Right lobe of liver (tissue), 6 donors: Measurements from ENCODE around the gene TAOK1. TPM values are rescaled to one million over a fixed set of nuclear protein-coding genes. Genes with fewer than 3 reads are reported as not detected.

Experiments used
- ATAC-seq, 4 donors: fragments of 200-7000 bp; cut with Tn5 transposase; one replicate each; pipeline ENCODE4 v1.9.1; 2020; ENCODE audit warnings: mild to moderate bottlenecking in 4 of 4, moderate library complexity in 4 of 4
- DNase-seq, 3 donors: peaks; one replicate each; pipeline ENCODE4 v3.0.0-alpha.2; 2020
- H3K27ac ChIP-seq, 3 donors: fragments of 200-600 bp; one replicate each; pipeline ENCODE4 v1.8.0; 2022
- H3K27me3 ChIP-seq, 2 donors: fragments of 200-600 bp; one replicate each; pipeline ENCODE4 v1.8.0; 2022
- H3K36me3 ChIP-seq, 4 donors: fragments of 200-600 bp; sonication (generic) in 1 of 4; one replicate each; pipeline versions ENCODE4 v1.5.1 to v1.8.0; 2017 to 2022; ENCODE audit warnings: control low read depth in 1 of 4
- H3K4me1 ChIP-seq, 4 donors: fragments of 200-600 bp; sonication (generic) in 1 of 4; one replicate each; pipeline versions ENCODE4 v1.5.1 to v1.8.0; 2017 to 2022; ENCODE audit warnings: control low read depth in 1 of 4
- H3K4me3 ChIP-seq, 3 donors: fragments of 200-600 bp; one replicate each; pipeline ENCODE4 v1.8.0; 2022
- H3K9me3 ChIP-seq, 4 donors: fragments of 200-600 bp; sonication (generic) in 1 of 4; one replicate each; pipeline versions ENCODE4 v1.5.1 to v1.8.0; 2017 to 2022; ENCODE audit warnings: control low read depth in 1 of 4
- CTCF ChIP-seq, 4 donors: fragments of 200-600 bp in 3 of 4; fragments of 450-650 bp in 1 of 4; IDR thresholded peaks; one replicate each; pipeline versions ENCODE4 v1.5.1 to v1.8.0; 2016 to 2022; ENCODE audit warnings: antibody characterized with exemption in 4 of 4, mild to moderate bottlenecking in 2 of 4
- POLR2A ChIP-seq: fragments of 450-650 bp; IDR thresholded peaks from one replicate; pipeline ENCODE4 v1.6.1; 2017; ENCODE audit warnings: antibody characterized with exemption, mild to moderate bottlenecking
- WGBS: methylation state at CpG from one replicate; pipeline ENCODE4 v1.1.6; 2018; ENCODE audit warnings: low coverage, low lambda C conversion rate; ENCODE audit not compliant: insufficient coverage; ENCODE audit errors: missing lambda C conversion rate; 5-methylcytosine and 5-hydroxymethylcytosine counted together
- intact Hi-C, 2 donors: fragments of 100-400 bp; cut with DNase I; formaldehyde crosslinking; loops; one replicate each; pipeline versions ENCODE4 v1.11.2 to v1.14.1; 2022
- total RNA-seq, 6 experiments: library from RNA; depleted of rRNA in 2 of 6; stranded (reverse); fragments of >200 nt in 2 of 6; fragmentation: NEBNext Ultra II Directional in 3 of 6; extraction: Animal tissue kit (Norgen Biotek cat#: 25700) in 3 of 6; gene quantifications; one replicate each; pipeline versions ENCODE4 v1.1.0 to v1.2.4, GENCODE V29; 2016 to 2023
- donor health status: DM: no; HTN: yes; CAD: no.
- donor health status: DM: no; HTN: no; CAD: no.
- donor health status: DM: no; HTN: no; CAD: no.
- donor health status: DM: no; HTN: yes; CAD: no.
- donor health status: DM: no; HTN: yes; CAD: no.

Gene TAOK1
- total RNA-seq, 6 experiments from 2014 or later = 17.1 to 37.1 (median 21.1) TPM

GRCh38 chr17:29583324-29584248, 193.4 kb downstream of the TAOK1 start:
- H3K27ac ChIP-seq = no peak overlapping the region
- H3K4me1 ChIP-seq = peaks cover 0 to 8% (median 3%) of the 10 kb centered on the region in 4 donors
- WGBS = 67% methylated on average over 1 of the region's 16 CpGs
- intact Hi-C loops = no loop called here
- H3K36me3 ChIP-seq = peaks cover 0 to 5% (median 0%) of the 10 kb centered on the region in 4 donors
- no peak overlapping the region for H3K4me3 ChIP-seq
- TF ChIP-seq CTCF (IDR thresholded peaks at IDR 0.05) = no peak
- no peak for TF ChIP-seq POLR2A
- peak in 1 of 3 donors; percentile 45 for DNase-seq
- ATAC-seq = no peak
- H3K9me3 ChIP-seq = no peaks in the 10 kb centered on the region
- no peaks in the 10 kb centered on the region for H3K27me3 ChIP-seq

GRCh38 chr17:29584452-29585079, 194.4 kb downstream of the TAOK1 start:
- Histone ChIP-seq H3K36me3 (peaks cover 0 to 1% (median 0%) of the 10 kb centered on the region in 4 donors), H3K27me3 (no peaks in the 10 kb centered on the region), H3K9me3 (no peaks in the 10 kb centered on the region), H3K4me3 (no peak overlapping the region), H3K4me1 (peaks cover 0 to 8% (median 3%) of the 10 kb centered on the region in 4 donors), H3K27ac (no peak overlapping the region)
- peak in 1 of 3 donors; percentile 40 for DNase-seq
- intact Hi-C loops = no loop called here
- ATAC-seq = no peak
- 53% methylated on average over 4 of the region's 12 CpGs for WGBS
- TF ChIP-seq CTCF (IDR thresholded peaks at IDR 0.05) (no peak), POLR2A (no peak)

- TF ChIP-seq CTCF (IDR thresholded peaks at IDR 0.05) (peak in 1 of 4 donors; percentile 15), POLR2A (no peak)
- peak in 1 of 3 donors; percentile 45 for DNase-seq
- WGBS = 45% methylated on average over 2 of the region's 8 CpGs
- no peak overlapping the region for H3K27ac ChIP-seq
- no peaks in the 10 kb centered on the region for H3K27me3 ChIP-seq
- H3K36me3 ChIP-seq = no peaks in the 10 kb centered on the region
- intact Hi-C loops = no loop called here
- ATAC-seq = no peak
- no peaks in the 10 kb centered on the region for H3K9me3 ChIP-seq
- H3K4me3 ChIP-seq = no peak overlapping the region
- peaks cover 0 to 14% (median 6%) of the 10 kb centered on the region in 4 donors for H3K4me1 ChIP-seq
Measured at GRCh38 chr17:29585080-29585751, 195.1 kb downstream of the TAOK1 start.

- no peak overlapping the region for H3K4me3 ChIP-seq
- peak in 2 of 3 donors; percentile 16 to 37 for DNase-seq
- no peaks in the 10 kb centered on the region for H3K27me3 ChIP-seq
- WGBS = no CpG with 5 or more reads among the region's 9 CpGs
- no peak overlapping the region for H3K27ac ChIP-seq
- ATAC-seq = no peak
- no peaks in the 10 kb centered on the region for H3K9me3 ChIP-seq
- H3K36me3 ChIP-seq = no peaks in the 10 kb centered on the region
- TF ChIP-seq POLR2A = no peak
- no peak for TF ChIP-seq CTCF (IDR thresholded peaks at IDR 0.05)
- peaks cover 0 to 26% (median 11%) of the 10 kb centered on the region in 4 donors for H3K4me1 ChIP-seq
- intact Hi-C loops = no loop called here
Measured at GRCh38 chr17:29586676-29587469, 196.7 kb downstream of the TAOK1 start.
